Neural cell (in vitro differentiated cells): ENCODE measurements around the gene MGST3.

Experiments
- EZH2 ChIP-seq: fragments of 200-600, 300-800 bp; shearing (Covaris generic), sonication (generic); IDR thresholded peaks from 2 replicates; pipeline ENCODE4 v1.6.1; 2014; ENCODE audit warnings: antibody characterized with exemption, low read length, borderline replicate concordance, mild to moderate bottlenecking; ENCODE audit not compliant: insufficient read depth, poor library complexity, severe bottlenecking
- POLR2AphosphoS5 ChIP-seq: IDR thresholded peaks from 2 replicates; pipeline ENCODE4 v1.6.1; 2012
- RAD21 ChIP-seq: fragments of 450-650 bp; conservative IDR thresholded peaks from 2 replicates; pipeline ENCODE4 v1.6.1; 2014; ENCODE audit warnings: antibody characterized with exemption, mild to moderate bottlenecking, moderate library complexity
- SMC3 ChIP-seq: fragments of 450-650 bp; conservative IDR thresholded peaks from 2 replicates; pipeline ENCODE4 v1.6.1; 2014; ENCODE audit warnings: antibody characterized with exemption, mild to moderate bottlenecking, moderate library complexity; ENCODE audit not compliant: poor library complexity
- TAF1 ChIP-seq: IDR thresholded peaks from 2 replicates; pipeline ENCODE4 v1.6.1; 2012; ENCODE audit warnings: low read depth
- TF ChIP-seq, protein P1 (sequence below): fragments of 450-650 bp; IDR thresholded peaks from 2 replicates; pipeline ENCODE4 v1.5.1; 2014; ENCODE audit warnings: antibody characterized with exemption, mild to moderate bottlenecking, moderate library complexity; ENCODE audit not compliant: poor library complexity, severe bottlenecking

DNA sequence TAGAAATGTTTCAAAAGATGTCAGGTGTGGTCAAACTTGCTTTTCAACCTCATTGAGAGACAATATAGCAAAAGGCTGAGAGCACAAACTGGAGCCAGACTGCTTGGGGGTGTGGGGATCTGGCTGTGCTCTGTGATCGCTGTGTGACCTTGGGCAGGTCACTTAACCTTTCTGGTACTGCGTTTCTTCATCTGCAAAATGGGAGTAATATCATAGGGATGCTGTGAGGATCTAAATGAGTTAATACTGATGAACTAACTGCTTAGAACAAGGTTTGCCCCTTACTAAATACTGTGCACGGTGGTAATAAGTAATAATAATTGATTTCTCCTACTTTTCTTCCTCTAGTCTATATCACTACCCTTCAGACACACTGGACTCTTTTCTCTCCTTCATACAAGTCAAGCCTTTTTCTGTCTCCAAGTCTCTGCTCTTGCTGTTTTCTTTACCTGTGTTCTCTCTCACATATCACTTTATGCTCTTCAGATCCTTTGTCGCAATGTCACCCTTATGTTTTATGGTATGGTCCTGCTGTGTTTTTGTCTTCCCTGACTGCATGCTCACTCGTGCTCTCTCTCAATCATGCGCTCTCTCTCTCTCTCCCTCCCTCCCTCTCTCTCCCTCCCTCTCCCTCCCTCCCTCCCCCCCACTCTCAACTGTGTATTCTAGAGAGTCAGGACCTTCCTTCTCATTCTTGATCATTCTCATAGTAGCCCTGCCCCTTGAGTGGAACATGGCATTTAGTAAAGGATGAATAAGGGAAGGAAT is 3.3 kb downstream of the MGST3 start:
- no peak for TF ChIP-seq TAF1
- TF ChIP-seq, protein P1, sequence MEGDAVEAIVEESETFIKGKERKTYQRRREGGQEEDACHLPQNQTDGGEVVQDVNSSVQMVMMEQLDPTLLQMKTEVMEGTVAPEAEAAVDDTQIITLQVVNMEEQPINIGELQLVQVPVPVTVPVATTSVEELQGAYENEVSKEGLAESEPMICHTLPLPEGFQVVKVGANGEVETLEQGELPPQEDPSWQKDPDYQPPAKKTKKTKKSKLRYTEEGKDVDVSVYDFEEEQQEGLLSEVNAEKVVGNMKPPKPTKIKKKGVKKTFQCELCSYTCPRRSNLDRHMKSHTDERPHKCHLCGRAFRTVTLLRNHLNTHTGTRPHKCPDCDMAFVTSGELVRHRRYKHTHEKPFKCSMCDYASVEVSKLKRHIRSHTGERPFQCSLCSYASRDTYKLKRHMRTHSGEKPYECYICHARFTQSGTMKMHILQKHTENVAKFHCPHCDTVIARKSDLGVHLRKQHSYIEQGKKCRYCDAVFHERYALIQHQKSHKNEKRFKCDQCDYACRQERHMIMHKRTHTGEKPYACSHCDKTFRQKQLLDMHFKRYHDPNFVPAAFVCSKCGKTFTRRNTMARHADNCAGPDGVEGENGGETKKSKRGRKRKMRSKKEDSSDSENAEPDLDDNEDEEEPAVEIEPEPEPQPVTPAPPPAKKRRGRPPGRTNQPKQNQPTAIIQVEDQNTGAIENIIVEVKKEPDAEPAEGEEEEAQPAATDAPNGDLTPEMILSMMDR = no peak
- no peak for TF ChIP-seq POLR2AphosphoS5
- TF ChIP-seq RAD21 = no peak
- TF ChIP-seq SMC3 = no peak
- no peak for TF ChIP-seq EZH2
